Measurements from ENCODE around the gene TAS2R8.
"Not testable (repeated sequence)": the region's sequence is repeated elsewhere in the genome, so short reads cannot be mapped to it uniquely, and the experiment has no call there.

The TAS2R8 gene

DNA sequence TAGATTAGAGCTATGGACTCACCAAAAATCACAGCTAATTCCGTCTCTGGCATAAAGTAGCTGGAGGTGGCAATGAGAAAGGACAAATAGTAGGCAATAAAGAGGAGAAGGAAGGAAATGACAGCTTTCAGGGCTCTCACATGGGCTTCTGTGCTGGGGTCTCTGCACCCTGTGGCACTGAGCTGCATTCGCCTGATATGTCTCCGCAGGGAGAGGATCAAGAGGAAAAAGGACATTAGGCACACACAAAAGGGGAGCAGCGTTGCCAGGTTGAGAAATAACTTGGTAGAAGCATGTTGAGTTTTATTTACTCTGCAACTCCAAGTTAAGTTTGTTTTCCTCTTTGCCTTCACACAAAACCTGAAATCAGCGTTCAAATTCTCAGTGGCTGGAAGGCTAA, 5.3 kb downstream of the TAS2R8 start:
- Histone ChIP-seq H3K9me3 (ENCODE audit: control extremely low read depth in 1 of 5, control insufficient read depth in 4 of 5, insufficient read depth in 2 of 5, low read depth in 1 of 5, low read length in 4 of 5) (no peaks in the 10 kb centered on the region), H3K27me3 (replicated peaks in 2 of 5; ENCODE audit: control insufficient read depth in 4 of 5, insufficient read depth in 5 of 5, low read length in 4 of 5) (no peaks in the 10 kb centered on the region), H3K27ac (ENCODE audit: insufficient read depth in 1 of 2, low read depth in 1 of 2, low read length in 2 of 2, poor library complexity in 1 of 2, severe bottlenecking in 2 of 2) (no peak overlapping the region), H3K36me3 (ENCODE audit: control insufficient read depth in 4 of 4, insufficient read depth in 4 of 4, low read length in 3 of 4) (no peaks in the 10 kb centered on the region), H3K4me3 (ENCODE audit: control insufficient read depth in 1 of 7, extremely low read depth in 1 of 7, insufficient read depth in 4 of 7, low read depth in 2 of 7, low read length in 6 of 7) (no peak overlapping the region), H3K4me1 (ENCODE audit: control extremely low read depth in 1 of 4, control insufficient read depth in 4 of 4, insufficient read depth in 4 of 4, low read length in 3 of 4) (no peaks in the 10 kb centered on the region)
- ChIA-PET CTCF (no interaction called here), POLR2A (no interaction called here)
- no peak for DNase-seq
- WGBS (ENCODE audit: insufficient coverage), result 91% methylated on average over 5 of the region's 5 CpGs

DNA sequence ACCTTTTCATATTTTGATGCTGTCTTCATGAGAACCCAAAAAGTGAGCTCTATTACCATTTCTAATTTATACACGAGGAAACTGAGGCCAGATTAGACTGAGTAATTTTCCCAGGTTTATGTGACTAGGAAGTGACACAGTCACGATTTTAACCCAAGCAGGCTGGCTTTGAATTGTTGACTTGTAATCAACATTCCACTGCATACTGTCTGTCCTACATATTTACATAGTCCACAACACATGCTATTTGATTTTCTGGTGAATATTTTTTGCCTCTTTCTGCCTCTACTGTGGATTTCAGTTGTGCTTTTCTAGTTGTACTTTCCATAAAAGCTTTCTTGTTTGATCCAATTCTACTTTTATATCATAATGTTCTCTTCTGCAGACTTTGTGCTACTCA, 12.9 kb downstream of the TAS2R8 start:
- Histone ChIP-seq H3K36me3 (ENCODE audit: control insufficient read depth in 4 of 4, insufficient read depth in 4 of 4, low read length in 3 of 4) (no peaks in the 10 kb centered on the region), H3K4me1 (ENCODE audit: control extremely low read depth in 1 of 4, control insufficient read depth in 4 of 4, insufficient read depth in 4 of 4, low read length in 3 of 4) (no peaks in the 10 kb centered on the region), H3K9me3 (ENCODE audit: control extremely low read depth in 1 of 5, control insufficient read depth in 4 of 5, insufficient read depth in 2 of 5, low read depth in 1 of 5, low read length in 4 of 5) (no peaks in the 10 kb centered on the region), H3K27me3 (replicated peaks in 2 of 5; ENCODE audit: control insufficient read depth in 4 of 5, insufficient read depth in 5 of 5, low read length in 4 of 5) (no peaks in the 10 kb centered on the region), H3K4me3 (ENCODE audit: control insufficient read depth in 1 of 7, extremely low read depth in 1 of 7, insufficient read depth in 4 of 7, low read depth in 2 of 7, low read length in 6 of 7) (no peak overlapping the region), H3K27ac (ENCODE audit: insufficient read depth in 1 of 2, low read depth in 1 of 2, low read length in 2 of 2, poor library complexity in 1 of 2, severe bottlenecking in 2 of 2) (no peak overlapping the region)
- CTCF ChIA-PET, result no interaction called here
- WGBS (ENCODE audit: insufficient coverage), result 86% methylated on average over 1 of the region's 2 CpGs
- no peak for DNase-seq
- POLR2A ChIA-PET, result no interaction called here

DNA sequence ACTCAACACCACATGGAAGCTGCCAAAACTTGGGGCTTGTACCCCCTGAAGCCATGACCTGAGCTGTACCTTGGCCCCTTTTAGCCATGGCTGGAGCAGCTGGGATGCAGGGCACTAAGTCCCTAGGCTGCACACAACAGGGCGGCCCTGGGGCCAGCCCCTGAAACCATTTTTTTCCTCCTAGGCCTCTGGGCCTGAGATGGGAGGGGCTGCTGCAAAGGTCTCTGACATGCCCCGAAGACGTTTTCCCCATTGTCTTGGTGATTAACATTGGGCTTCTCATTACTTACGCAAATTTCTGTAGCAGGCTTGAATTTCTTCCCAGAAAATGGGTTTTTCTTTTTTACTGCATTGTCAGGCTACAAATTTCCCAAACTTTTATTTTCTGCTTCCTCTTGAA, 15.3 kb downstream of the TAS2R8 start:
- 97% methylated on average over 4 of the region's 4 CpGs for WGBS (ENCODE audit: insufficient coverage)
- H3K27ac ChIP-seq (ENCODE audit: insufficient read depth in 1 of 2, low read depth in 1 of 2, low read length in 2 of 2, poor library complexity in 1 of 2, severe bottlenecking in 2 of 2); H3K9me3 ChIP-seq (ENCODE audit: control extremely low read depth in 1 of 5, control insufficient read depth in 4 of 5, insufficient read depth in 2 of 5, low read depth in 1 of 5, low read length in 4 of 5); CTCF ChIA-PET; H3K4me3 ChIP-seq (ENCODE audit: control insufficient read depth in 1 of 7, extremely low read depth in 1 of 7, insufficient read depth in 4 of 7, low read depth in 2 of 7, low read length in 6 of 7); H3K27me3 ChIP-seq (replicated peaks in 2 of 5; ENCODE audit: control insufficient read depth in 4 of 5, insufficient read depth in 5 of 5, low read length in 4 of 5); DNase-seq; H3K36me3 ChIP-seq (ENCODE audit: control insufficient read depth in 4 of 4, insufficient read depth in 4 of 4, low read length in 3 of 4); H3K4me1 ChIP-seq (ENCODE audit: control extremely low read depth in 1 of 4, control insufficient read depth in 4 of 4, insufficient read depth in 4 of 4, low read length in 3 of 4); POLR2A ChIA-PET: not testable (repeated sequence)

DNA sequence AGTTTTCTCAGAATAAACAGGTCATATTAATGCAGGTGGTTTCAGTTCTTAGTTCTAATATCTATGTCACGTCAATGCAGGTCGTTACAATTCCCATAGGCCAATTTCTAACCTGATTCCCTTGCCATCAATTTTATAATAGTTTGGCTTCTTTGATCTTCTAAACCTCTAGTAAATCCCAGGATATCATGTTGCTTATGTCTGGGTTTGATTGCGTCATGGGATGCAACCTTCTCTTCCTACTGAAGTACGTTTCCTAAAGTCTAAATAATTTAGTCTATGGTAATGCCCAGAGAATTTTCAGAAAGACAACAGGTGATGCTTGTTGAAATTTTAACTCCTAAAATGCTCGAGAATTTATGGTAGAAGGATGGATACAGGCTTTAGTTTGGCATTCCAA, 23.8 kb downstream of the TAS2R8 start:
- Histone ChIP-seq H3K9me3 (ENCODE audit: control extremely low read depth in 1 of 5, control insufficient read depth in 4 of 5, insufficient read depth in 2 of 5, low read depth in 1 of 5, low read length in 4 of 5) (no peaks in the 10 kb centered on the region), H3K27ac (ENCODE audit: insufficient read depth in 1 of 2, low read depth in 1 of 2, low read length in 2 of 2, poor library complexity in 1 of 2, severe bottlenecking in 2 of 2) (no peak overlapping the region), H3K27me3 (replicated peaks in 2 of 5; ENCODE audit: control insufficient read depth in 4 of 5, insufficient read depth in 5 of 5, low read length in 4 of 5) (no peaks in the 10 kb centered on the region), H3K36me3 (ENCODE audit: control insufficient read depth in 4 of 4, insufficient read depth in 4 of 4, low read length in 3 of 4) (no peaks in the 10 kb centered on the region), H3K4me1 (ENCODE audit: control extremely low read depth in 1 of 4, control insufficient read depth in 4 of 4, insufficient read depth in 4 of 4, low read length in 3 of 4) (no peaks in the 10 kb centered on the region), H3K4me3 (ENCODE audit: control insufficient read depth in 1 of 7, extremely low read depth in 1 of 7, insufficient read depth in 4 of 7, low read depth in 2 of 7, low read length in 6 of 7) (no peak overlapping the region)
- 100% methylated on average over 1 of the region's 5 CpGs for WGBS (ENCODE audit: insufficient coverage)
- no peak for DNase-seq
- ChIA-PET CTCF (interaction anchor here (1.1 to 1.3 kb wide), 2 partner anchors 12 to 705 kb away, joined by 3 to 4 read pairs; no protein-coding TSS in a partner anchor), POLR2A (no interaction called here)

DNA sequence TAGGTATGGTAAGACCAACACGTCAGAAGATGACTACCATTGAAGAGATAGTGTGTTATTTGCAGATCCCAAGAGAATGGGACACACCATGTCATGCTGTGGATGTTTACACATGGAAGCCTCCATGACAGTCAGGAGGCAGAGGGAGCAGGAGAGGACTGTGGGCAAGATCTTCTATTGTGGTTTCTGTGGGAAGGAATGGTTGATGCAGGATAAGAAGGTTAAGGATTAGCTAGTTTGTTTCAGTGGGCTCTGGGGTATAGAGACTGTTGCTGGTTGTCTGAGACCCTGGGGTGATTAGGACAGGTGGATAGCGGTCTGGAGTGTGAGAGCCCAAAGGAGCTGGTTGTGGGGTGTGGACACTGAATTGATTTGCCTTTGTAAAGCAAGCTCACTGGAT, 28.0 kb downstream of the TAS2R8 start:
- DNase-seq, result no peak
- POLR2A ChIA-PET, result no interaction called here
- no peaks in the 10 kb centered on the region for H3K9me3 ChIP-seq (ENCODE audit: control extremely low read depth in 1 of 5, control insufficient read depth in 4 of 5, insufficient read depth in 2 of 5, low read depth in 1 of 5, low read length in 4 of 5)
- CTCF ChIA-PET, result interaction anchor here (0.5 to 1.9 kb wide), 3 partner anchors 8 to 112 kb away, joined by 3 to 7 read pairs (median 4); no protein-coding TSS in a partner anchor
- H3K36me3 ChIP-seq (ENCODE audit: control insufficient read depth in 4 of 4, insufficient read depth in 4 of 4, low read length in 3 of 4), result no peaks in the 10 kb centered on the region
- peaks cover 0 to under 1% (median 0%) of the 10 kb centered on the region in 5 experiments for H3K27me3 ChIP-seq (replicated peaks in 2 of 5; ENCODE audit: control insufficient read depth in 4 of 5, insufficient read depth in 5 of 5, low read length in 4 of 5)
- H3K4me1 ChIP-seq (ENCODE audit: control extremely low read depth in 1 of 4, control insufficient read depth in 4 of 4, insufficient read depth in 4 of 4, low read length in 3 of 4), result no peaks in the 10 kb centered on the region
- WGBS (ENCODE audit: insufficient coverage), result 92% methylated on average over 2 of the region's 2 CpGs
- H3K27ac ChIP-seq (ENCODE audit: insufficient read depth in 1 of 2, low read depth in 1 of 2, low read length in 2 of 2, poor library complexity in 1 of 2, severe bottlenecking in 2 of 2), result no peak overlapping the region
- no peak overlapping the region for H3K4me3 ChIP-seq (ENCODE audit: control insufficient read depth in 1 of 7, extremely low read depth in 1 of 7, insufficient read depth in 4 of 7, low read depth in 2 of 7, low read length in 6 of 7)

DNA sequence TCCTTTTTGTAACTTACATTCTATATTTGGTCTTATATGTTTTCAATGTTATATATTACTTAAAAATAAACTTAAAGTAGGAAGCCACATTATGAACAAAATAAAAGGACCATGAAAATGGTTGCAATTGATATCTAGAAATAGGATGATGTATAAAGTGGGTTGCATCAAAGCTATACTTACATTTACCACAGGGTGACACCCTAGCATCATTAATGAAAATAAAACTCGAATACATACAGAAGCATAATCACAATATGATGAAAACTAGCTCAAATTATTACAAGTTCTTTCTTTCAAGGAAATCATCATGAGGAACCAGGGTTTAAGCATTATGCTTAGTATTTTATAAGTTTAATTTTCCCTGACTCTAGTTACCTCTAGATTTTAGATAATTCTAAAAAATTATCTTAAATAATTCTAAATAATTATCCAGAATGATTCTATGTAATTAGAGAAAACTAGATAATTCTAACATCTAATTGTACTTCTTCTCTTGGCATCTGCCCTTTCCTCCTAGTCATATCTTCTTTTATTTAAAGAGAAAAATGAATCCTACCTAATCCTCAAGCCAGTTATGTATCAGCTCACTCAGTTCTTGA, 35.9 kb downstream of the TAS2R8 start:
- no CpG with 5 or more reads among the region's 1 CpG for WGBS (ENCODE audit: insufficient coverage)
- Histone ChIP-seq H3K27ac (ENCODE audit: insufficient read depth in 1 of 2, low read depth in 1 of 2, low read length in 2 of 2, poor library complexity in 1 of 2, severe bottlenecking in 2 of 2) (no peak overlapping the region), H3K4me3 (ENCODE audit: control insufficient read depth in 1 of 7, extremely low read depth in 1 of 7, insufficient read depth in 4 of 7, low read depth in 2 of 7, low read length in 6 of 7) (no peak overlapping the region), H3K27me3 (replicated peaks in 2 of 5; ENCODE audit: control insufficient read depth in 4 of 5, insufficient read depth in 5 of 5, low read length in 4 of 5) (peaks cover 0 to 4% (median 2%) of the 10 kb centered on the region in 5 experiments), H3K4me1 (ENCODE audit: control extremely low read depth in 1 of 4, control insufficient read depth in 4 of 4, insufficient read depth in 4 of 4, low read length in 3 of 4) (no peaks in the 10 kb centered on the region), H3K36me3 (ENCODE audit: control insufficient read depth in 4 of 4, insufficient read depth in 4 of 4, low read length in 3 of 4) (no peaks in the 10 kb centered on the region), H3K9me3 (ENCODE audit: control extremely low read depth in 1 of 5, control insufficient read depth in 4 of 5, insufficient read depth in 2 of 5, low read depth in 1 of 5, low read length in 4 of 5) (no peaks in the 10 kb centered on the region)
- peak; percentile 46 to 76 (median 65) for DNase-seq
- POLR2A ChIA-PET, result interaction anchor here (0.6 kb wide), 1 partner anchor 733 kb away, joined by 3 read pairs; no protein-coding TSS in a partner anchor
- CTCF ChIA-PET, result interaction anchor here (0.6 to 8.3 kb wide), 14 partner anchors 9 to 777 kb away, joined by 3 to 87 read pairs (median 3); no protein-coding TSS in a partner anchor

DNA sequence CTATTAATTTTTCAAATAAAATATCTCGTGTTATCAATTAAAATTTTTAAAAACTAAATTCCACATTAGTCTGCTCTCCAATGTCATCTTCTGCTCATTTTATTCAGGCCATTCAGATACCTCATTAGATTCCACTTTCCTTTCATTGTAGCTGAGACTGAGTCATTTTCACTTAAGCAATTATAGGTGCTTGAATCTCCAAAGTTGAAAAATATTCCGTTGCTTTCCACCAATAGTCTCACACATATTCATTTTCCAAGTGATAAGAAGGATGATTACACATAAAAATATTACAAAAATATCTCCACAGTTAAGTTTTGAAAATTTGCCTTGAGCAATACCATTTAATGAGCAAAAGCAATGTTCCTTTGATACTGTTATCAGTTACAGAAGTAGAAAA, 47.4 kb downstream of the TAS2R8 start:
- Histone ChIP-seq H3K36me3 (ENCODE audit: control insufficient read depth in 4 of 4, insufficient read depth in 4 of 4, low read length in 3 of 4) (no peaks in the 10 kb centered on the region), H3K4me1 (ENCODE audit: control extremely low read depth in 1 of 4, control insufficient read depth in 4 of 4, insufficient read depth in 4 of 4, low read length in 3 of 4) (no peaks in the 10 kb centered on the region), H3K27me3 (replicated peaks in 2 of 5; ENCODE audit: control insufficient read depth in 4 of 5, insufficient read depth in 5 of 5, low read length in 4 of 5) (no peaks in the 10 kb centered on the region), H3K9me3 (ENCODE audit: control extremely low read depth in 1 of 5, control insufficient read depth in 4 of 5, insufficient read depth in 2 of 5, low read depth in 1 of 5, low read length in 4 of 5) (peaks cover 0 to 17% (median 11%) of the 10 kb centered on the region in 5 experiments), H3K4me3 (ENCODE audit: control insufficient read depth in 1 of 7, extremely low read depth in 1 of 7, insufficient read depth in 4 of 7, low read depth in 2 of 7, low read length in 6 of 7) (no peak overlapping the region), H3K27ac (ENCODE audit: insufficient read depth in 1 of 2, low read depth in 1 of 2, low read length in 2 of 2, poor library complexity in 1 of 2, severe bottlenecking in 2 of 2) (no peak overlapping the region)
- ChIA-PET CTCF (interaction anchor here (1.5 kb wide), 1 partner anchor 8 kb away, joined by 4 read pairs; no protein-coding TSS in a partner anchor), POLR2A (interaction anchor here (1.6 kb wide), 1 partner anchor 10 kb away, joined by 6 read pairs; no protein-coding TSS in a partner anchor)
- WGBS (ENCODE audit: insufficient coverage), result 100% methylated on average over 1 of the region's 2 CpGs
- DNase-seq, result no peak

Data from common myeloid progenitor, CD34-positive (primary cell).